OCI-LY1 (cell line): Measurements from ENCODE around the gene GHITM.

Experiments used
- H2AFZ ChIP-seq: fragments of 200-600 bp; sonication (generic), shearing (Covaris generic); 2 replicates; pipeline ENCODE4 v1.6.0; 2014; ENCODE audit warnings: antibody characterized with exemption, mild to moderate bottlenecking, low read length
- H3F3A ChIP-seq: fragments of 200-600 bp; sonication (generic), shearing (Covaris generic); 2 replicates; pipeline ENCODE4 v1.6.0; 2014; ENCODE audit warnings: mild to moderate bottlenecking, antibody characterized with exemption, low read length, moderate library complexity; ENCODE audit not compliant: insufficient read depth
- H3K27ac ChIP-seq: fragments of 200-600 bp; sonication (generic); 2 replicates; pipeline ENCODE4 v1.5.1; 2014; ENCODE audit warnings: low read length, mixed run types, mild to moderate bottlenecking, low read depth; ENCODE audit not compliant: poor library complexity, severe bottlenecking
- H3K27me3 ChIP-seq: fragments of 200-600 bp; sonication (generic); 2 replicates; pipeline ENCODE4 v1.6.0; 2014; ENCODE audit warnings: antibody characterized with exemption, mild to moderate bottlenecking, low read length, moderate library complexity; ENCODE audit not compliant: insufficient read depth
- H3K36me3 ChIP-seq: fragments of 200-600 bp; sonication (generic); 2 replicates; pipeline ENCODE4 v1.6.1; 2014; ENCODE audit warnings: mild to moderate bottlenecking, antibody characterized with exemption, low read length, moderate library complexity, mixed read lengths; ENCODE audit not compliant: insufficient read depth
- H3K4me1 ChIP-seq: fragments of 200-600 bp; sonication (generic); 2 replicates; pipeline ENCODE4 v1.5.1; 2014; ENCODE audit warnings: mild to moderate bottlenecking, low read length, moderate library complexity; ENCODE audit not compliant: insufficient read depth, severe bottlenecking
- H3K4me2 ChIP-seq: fragments of 200-600 bp; sonication (generic), shearing (Covaris generic); 2 replicates; pipeline ENCODE4 v1.6.1; 2014; ENCODE audit warnings: low read length
- H3K4me3 ChIP-seq: fragments of 200-600 bp; sonication (generic); 2 replicates; pipeline ENCODE4 v1.5.1; 2014; ENCODE audit warnings: low read length, low read depth, mild to moderate bottlenecking, mixed read lengths; ENCODE audit not compliant: poor library complexity, severe bottlenecking
- H3K79me2 ChIP-seq: fragments of 200-600 bp; shearing (Covaris generic); 2 replicates; pipeline ENCODE4 v1.6.1; 2016; ENCODE audit warnings: mixed run types, low read length, mixed read lengths; ENCODE audit not compliant: insufficient read depth
- H3K9ac ChIP-seq: fragments of 200-600 bp; sonication (generic), shearing (Covaris generic); 2 replicates; pipeline ENCODE4 v1.6.1; 2014; ENCODE audit warnings: mild to moderate bottlenecking, low read length, mixed read lengths
- H3K9me2 ChIP-seq: fragments of 200-600 bp; sonication (generic), shearing (Covaris generic); 2 replicates; pipeline ENCODE4 v1.6.1; 2014; ENCODE audit warnings: low read depth, mild to moderate bottlenecking, low read length, mixed read lengths
- H3K9me3 ChIP-seq: fragments of 200-600 bp; shearing (Covaris generic); 2 replicates; pipeline ENCODE4 v1.6.1; 2014; ENCODE audit warnings: low read length, mixed read lengths
- H4K20me1 ChIP-seq: fragments of 200-600 bp; sonication (generic), shearing (Covaris generic); 2 replicates; pipeline ENCODE4 v1.6.0; 2016; ENCODE audit warnings: mild to moderate bottlenecking, low read length; ENCODE audit not compliant: insufficient read depth
- EZH2 ChIP-seq: fragments of 200-600 bp; sonication (generic), shearing (Covaris generic); IDR thresholded peaks from 2 replicates; pipeline ENCODE4 v1.8.0; 2017; ENCODE audit warnings: borderline replicate concordance, mixed run types, mild to moderate bottlenecking, antibody characterized with exemption, low read length, moderate library complexity, mixed read lengths
- TF ChIP-seq, protein P1 (sequence below): fragments of 200-600 bp; sonication (generic), shearing (Covaris generic); IDR thresholded peaks from 2 replicates; pipeline ENCODE4 v1.5.1; 2017; ENCODE audit warnings: mild to moderate bottlenecking, antibody characterized with exemption, low read length, moderate library complexity, mixed read lengths

The GHITM gene

DNA sequence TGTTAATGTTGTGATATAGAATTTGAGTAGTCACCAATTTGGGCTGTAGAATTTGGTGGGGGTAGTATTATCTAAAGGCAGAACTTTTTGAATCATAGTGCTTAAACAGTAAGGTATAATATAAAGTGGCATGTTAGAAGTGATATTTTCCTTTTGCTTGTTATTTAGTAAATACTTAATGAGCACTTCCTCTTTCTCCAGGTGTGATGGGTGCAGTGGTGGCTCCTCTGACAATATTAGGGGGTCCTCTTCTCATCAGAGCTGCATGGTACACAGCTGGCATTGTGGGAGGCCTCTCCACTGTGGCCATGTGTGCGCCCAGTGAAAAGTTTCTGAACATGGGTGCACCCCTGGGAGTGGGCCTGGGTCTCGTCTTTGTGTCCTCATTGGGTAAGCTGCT, 10.5 kb downstream of the GHITM start:
- H3K9ac ChIP-seq, result no peak overlapping the region
- H3K4me3 ChIP-seq, result no peak overlapping the region
- H3K79me2 ChIP-seq, result no peaks in the 10 kb centered on the region
- no peak overlapping the region for H2AFZ ChIP-seq
- no peaks in the 10 kb centered on the region for H3K9me2 ChIP-seq
- H3K4me2 ChIP-seq, result no peak overlapping the region
- H3K4me1 ChIP-seq, result no peaks in the 10 kb centered on the region
- TF ChIP-seq EZH2, result no peak
- TF ChIP-seq, protein P1, sequence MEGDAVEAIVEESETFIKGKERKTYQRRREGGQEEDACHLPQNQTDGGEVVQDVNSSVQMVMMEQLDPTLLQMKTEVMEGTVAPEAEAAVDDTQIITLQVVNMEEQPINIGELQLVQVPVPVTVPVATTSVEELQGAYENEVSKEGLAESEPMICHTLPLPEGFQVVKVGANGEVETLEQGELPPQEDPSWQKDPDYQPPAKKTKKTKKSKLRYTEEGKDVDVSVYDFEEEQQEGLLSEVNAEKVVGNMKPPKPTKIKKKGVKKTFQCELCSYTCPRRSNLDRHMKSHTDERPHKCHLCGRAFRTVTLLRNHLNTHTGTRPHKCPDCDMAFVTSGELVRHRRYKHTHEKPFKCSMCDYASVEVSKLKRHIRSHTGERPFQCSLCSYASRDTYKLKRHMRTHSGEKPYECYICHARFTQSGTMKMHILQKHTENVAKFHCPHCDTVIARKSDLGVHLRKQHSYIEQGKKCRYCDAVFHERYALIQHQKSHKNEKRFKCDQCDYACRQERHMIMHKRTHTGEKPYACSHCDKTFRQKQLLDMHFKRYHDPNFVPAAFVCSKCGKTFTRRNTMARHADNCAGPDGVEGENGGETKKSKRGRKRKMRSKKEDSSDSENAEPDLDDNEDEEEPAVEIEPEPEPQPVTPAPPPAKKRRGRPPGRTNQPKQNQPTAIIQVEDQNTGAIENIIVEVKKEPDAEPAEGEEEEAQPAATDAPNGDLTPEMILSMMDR, result no peak
- no peaks in the 10 kb centered on the region for H3K9me3 ChIP-seq
- H4K20me1 ChIP-seq, result no peaks in the 10 kb centered on the region
- no peak overlapping the region for H3K27ac ChIP-seq
- peaks cover 87% of the 10 kb centered on the region for H3K36me3 ChIP-seq
- H3F3A ChIP-seq, result no peaks in the 10 kb centered on the region
- H3K27me3 ChIP-seq, result no peaks in the 10 kb centered on the region

DNA sequence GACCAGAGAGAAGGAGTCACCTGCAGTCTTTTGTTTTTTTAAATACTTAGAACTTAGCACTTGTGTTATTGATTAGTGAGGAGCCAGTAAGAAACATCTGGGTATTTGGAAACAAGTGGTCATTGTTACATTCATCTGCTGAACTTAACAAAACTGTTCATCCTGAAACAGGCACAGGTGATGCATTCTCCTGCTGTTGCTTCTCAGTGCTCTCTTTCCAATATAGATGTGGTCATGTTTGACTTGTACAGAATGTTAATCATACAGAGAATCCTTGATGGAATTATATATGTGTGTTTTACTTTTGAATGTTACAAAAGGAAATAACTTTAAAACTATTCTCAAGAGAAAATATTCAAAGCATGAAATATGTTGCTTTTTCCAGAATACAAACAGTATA, 13.5 kb downstream of the GHITM start:
- H4K20me1 ChIP-seq, result no peaks in the 10 kb centered on the region
- no peaks in the 10 kb centered on the region for H3K4me1 ChIP-seq
- H3K27me3 ChIP-seq, result no peaks in the 10 kb centered on the region
- no peaks in the 10 kb centered on the region for H3K79me2 ChIP-seq
- no peak overlapping the region for H3K9ac ChIP-seq
- no peaks in the 10 kb centered on the region for H3K9me3 ChIP-seq
- no peak for TF ChIP-seq EZH2
- TF ChIP-seq, protein P1, result no peak
- no peaks in the 10 kb centered on the region for H3F3A ChIP-seq
- no peak overlapping the region for H2AFZ ChIP-seq
- no peak overlapping the region for H3K27ac ChIP-seq
- H3K9me2 ChIP-seq, result no peaks in the 10 kb centered on the region
- H3K36me3 ChIP-seq, result peaks cover 69% of the 10 kb centered on the region
- no peak overlapping the region for H3K4me2 ChIP-seq
- no peak overlapping the region for H3K4me3 ChIP-seq

DNA sequence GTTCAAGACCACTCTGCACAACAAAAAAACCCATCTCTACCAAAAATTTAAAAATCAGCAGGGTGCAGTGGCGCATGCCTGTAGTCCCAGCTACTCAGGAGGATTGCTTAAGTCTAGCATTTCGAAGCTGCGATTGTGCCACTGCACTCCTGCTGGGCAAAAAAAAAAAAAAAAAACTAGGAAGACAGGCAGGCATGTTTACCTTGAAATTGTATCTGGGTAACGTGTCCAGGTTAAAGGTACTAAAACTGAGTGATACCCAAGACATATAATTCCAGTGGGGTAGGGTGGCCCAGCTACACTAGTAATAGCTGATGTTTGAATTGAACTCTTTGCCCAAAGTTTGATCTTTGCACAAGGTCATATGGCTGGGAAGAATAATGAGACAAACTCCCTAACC, 16.2 kb downstream of the GHITM start:
- Histone ChIP-seq H3K4me3 (no peak overlapping the region), H4K20me1 (no peaks in the 10 kb centered on the region), H3K9me3 (no peaks in the 10 kb centered on the region), H3K4me1 (no peaks in the 10 kb centered on the region), H3K9ac (no peak overlapping the region), H3K9me2 (no peaks in the 10 kb centered on the region), H3K27me3 (no peaks in the 10 kb centered on the region; the same call in 1 of the 2 replicates), H3K27ac (no peak overlapping the region), H3K4me2 (no peak overlapping the region), H3K79me2 (no peaks in the 10 kb centered on the region), H2AFZ (no peak overlapping the region), H3F3A (no peaks in the 10 kb centered on the region), H3K36me3 (peaks cover 47% of the 10 kb centered on the region)
- TF ChIP-seq, protein P1, result no peak
- TF ChIP-seq EZH2, result no peak
